Right kidney (tissue), 1 donor: ENCODE measurements around the gene DLGAP4.
A peak's percentile ranks its signal among the peaks of the same experiment; 100 is the strongest.
"Not testable (repeated sequence)": the region's sequence is repeated elsewhere in the genome, so short reads cannot be mapped to it uniquely, and the experiment has no call there.

ENCODE experiments used
- DNase-seq: peaks from one replicate; pipeline ENCODE4 v3.0.0-alpha.2; 2016

DLGAP4 gene

DNA sequence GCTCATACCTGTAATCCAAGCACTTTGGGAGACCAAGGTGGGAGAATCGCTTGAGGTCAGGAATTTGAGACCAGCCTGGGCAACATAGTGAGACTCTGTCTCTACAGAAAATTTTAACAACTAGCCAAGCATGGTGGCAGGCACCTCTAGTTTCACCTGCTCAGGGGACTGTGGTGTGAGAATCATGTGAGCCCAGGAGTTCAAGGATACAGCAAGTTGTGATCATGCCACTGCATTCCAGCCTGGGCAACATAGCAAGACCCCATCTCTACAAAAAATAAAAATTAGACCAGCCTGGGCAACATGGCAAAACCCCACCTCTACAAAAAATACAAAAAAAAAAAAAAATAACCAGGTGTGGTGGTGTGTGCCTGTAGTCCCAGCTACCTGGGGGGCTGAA is 73.8 kb downstream of the DLGAP4 start:
- not testable (repeated sequence) for DNase-seq

DNA sequence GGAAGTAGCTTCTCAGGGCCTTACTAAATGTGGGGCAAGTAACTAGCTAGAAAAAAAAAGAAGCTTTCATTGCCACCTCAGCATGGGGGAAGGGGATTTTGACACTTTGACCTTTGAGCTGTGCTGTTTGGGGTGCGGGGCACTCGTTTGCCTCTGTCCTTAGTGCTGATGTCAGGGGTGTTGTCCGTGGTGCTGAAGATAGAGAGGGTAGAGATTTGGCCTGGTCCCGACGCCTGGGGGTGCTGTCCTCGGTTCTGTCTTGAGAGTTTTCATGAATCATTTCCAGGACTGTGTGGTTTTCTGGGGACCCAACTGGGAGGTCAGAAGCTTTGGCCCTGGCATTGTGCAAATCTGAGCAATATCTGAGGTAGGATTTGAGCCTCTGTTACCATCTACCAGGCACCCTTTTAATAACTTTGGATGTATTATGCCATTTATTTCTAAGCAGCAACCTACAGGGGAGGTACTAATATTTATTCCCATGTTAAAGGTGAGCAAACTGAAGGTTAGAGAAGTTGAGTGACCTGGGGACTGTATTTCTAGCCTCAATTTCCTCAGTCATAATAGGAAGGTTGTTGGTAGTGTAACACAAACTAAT is 78.0 kb downstream of the DLGAP4 start:
- DNase-seq, result peak; percentile 37

DNA sequence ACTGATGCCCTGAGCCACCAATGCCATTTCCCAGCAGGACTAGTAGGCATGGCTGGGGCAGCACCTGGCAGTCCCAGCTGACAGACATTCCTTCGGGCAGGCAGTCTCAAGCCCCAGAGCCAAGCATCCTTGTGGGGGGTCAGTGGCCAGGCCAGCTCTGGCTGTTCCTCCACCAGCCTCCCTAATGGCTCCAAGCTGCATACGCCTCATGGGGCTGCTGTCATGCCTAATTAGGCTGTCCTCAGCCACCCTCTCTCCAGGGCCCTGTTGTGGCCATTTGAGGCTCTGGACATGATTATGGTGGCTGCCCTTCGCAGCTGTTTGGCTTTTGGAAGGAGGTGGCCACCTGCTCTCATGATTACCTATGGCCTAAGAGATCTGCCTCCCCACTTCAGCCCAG is 79.4 kb downstream of the DLGAP4 start:
- no peak for DNase-seq

DNA sequence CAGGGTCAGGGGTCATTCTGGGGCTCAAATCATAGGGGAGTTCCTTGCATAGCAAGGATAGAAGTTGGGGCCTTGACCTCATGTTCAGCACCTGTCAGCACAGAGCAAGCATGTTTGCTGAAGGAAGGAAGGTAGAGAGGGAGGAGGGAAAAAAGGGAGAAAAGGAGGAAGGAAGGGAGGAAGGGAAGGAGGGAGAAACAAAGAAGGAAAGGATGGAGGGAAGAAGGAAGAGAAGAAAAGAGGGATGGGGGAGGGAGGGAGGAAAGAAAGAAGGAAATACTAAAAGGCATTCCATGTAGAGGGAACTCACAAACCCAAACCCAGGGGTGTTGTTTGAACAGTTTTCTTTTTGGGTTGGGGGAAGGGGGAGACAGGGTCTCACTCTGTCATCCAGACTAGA is 80.1 kb downstream of the DLGAP4 start:
- DNase-seq, result no peak

DNA sequence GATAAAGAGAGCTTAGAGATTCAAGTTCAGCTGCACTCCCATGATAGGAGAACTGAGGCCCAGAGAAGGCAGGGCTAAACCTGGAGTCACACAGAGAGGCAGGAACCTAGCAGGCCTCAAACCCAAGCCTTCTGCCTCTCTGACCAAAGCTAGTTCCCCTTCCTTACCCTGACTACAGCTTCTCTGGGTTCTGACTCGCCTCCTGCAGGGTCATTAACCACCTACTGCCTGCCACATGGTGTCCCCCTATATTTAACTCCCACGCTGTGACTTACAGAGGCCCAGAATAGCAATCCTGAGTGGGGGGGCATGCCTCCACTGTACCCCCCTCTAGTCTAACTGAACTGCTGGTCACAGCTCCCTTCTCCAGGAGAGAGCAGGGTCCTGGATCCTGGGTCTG is 84.1 kb downstream of the DLGAP4 start:
- no peak for DNase-seq

DNA sequence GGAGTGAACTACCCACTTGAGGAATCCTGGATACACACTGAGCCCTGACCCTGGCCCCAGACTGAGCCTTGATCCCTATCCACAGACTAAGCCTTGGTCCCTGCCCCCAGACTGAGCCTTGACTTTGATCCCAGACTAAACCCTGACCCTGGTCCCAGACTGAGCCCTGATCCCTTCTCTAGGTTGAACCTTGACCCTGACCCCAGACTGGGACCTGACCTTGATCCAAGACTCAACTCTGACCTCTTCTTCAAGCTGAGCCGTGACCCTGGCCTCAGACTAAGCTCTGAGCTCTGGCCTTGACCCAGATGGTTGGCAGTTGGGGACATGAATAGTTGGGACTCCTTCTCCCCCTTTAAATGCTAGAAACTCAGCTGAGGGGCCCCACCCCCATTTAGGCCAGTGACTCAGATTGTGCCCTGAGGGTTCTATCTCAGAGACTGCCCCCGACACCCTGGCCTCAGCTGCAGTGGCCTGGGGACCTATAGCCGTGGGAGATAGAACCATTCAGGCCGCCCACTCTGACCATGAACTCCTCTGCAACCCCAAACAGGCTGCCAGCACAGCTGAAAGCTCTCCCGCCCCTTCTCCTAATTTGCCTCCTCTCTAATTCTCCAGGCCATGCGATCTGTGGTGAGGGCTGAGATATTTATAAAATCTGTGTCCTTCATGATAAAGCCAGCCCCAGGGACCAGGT is 84.7 kb downstream of the DLGAP4 start:
- DNase-seq, result no peak

DNA sequence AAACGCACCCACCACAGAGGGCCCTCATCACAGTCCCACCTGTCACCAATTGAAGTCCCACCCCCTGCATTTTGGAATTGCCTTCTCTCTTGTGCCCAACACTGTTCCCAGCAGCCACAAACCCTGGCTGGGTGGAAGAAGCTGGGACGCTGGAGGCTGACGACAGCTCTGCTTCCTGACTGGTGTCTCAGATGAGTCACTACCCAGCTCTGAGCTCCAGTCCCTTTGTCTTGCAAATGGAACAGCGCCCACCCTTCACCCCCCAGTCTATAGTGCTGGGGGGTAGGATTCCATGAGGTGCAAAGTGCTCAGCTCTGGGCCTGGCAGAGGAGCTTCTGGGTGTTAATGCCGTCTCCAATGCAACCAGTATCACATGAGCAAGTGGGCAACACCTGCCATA is 85.3 kb downstream of the DLGAP4 start:
- no peak for DNase-seq

DNA sequence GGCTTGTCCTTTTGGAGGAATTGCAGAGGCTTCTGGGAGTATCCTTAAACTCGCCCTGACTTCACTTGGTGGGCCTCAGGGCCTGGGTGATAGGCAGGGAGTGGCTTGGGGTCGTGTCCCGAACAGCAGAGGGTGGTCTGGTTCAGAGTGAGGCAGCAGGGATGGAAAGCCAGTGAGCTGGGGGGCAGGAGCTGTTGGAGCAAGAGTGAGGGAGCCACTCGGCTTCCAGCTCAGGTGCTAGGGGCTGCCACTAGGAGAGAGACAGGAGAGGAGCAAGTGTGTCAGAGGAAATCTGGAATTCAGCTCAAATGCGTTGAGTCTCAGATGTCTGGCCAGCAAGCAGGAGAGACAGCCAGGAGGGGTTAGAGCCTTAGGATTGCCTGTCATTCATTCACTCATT is 85.8 kb downstream of the DLGAP4 start:
- no peak for DNase-seq

DNA sequence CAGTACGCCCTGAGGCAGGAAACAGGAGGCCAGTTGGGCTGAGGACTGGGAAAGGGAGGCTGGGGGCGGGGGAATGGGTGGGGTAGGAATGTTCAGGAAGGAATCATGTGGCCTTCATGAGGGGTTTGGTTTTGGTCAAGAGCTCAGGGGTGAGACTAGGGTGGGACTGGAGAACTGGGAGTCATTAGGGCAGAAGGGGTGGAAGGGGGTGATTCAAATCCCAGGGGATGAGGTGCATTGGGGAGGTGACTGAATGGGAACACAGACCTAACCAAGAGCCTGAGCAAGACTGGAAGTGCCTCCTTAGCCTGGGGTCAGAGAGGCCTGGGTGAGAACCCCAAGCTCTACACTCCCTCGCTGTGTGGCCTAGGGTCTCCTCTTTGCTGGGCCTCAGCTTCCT is 86.8 kb downstream of the DLGAP4 start:
- no peak for DNase-seq

DNA sequence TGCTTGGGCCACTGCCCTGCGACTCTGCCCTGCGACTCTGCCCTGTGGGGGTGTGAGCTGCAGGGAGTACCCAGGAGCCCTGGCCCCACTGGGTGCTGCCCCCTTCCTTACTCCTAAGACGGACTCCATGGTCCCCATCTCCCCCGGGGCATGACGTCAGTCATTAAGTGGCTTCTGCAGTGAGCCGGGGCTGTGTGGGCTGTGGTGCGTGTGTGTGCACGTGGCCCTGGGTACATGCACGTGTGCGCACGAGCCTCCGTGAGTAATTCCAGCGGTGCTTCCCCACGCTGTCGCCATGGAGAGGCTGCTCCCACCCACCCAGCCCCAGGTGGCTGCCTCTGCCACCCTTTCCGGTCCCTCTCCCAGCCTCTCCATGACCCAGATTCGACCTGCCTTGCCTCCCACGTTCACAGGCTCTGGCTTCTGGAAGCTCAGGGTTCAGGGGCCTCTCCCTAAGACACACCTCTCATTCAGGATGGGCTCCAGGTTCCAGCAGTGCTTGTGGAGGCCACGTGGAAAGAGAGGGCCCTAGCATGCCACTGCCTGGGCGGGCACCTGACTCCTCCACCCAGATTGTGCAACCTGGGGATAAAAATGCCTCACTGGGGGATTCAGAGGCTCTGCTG is 88.3 kb downstream of the DLGAP4 start:
- no peak for DNase-seq

DNA sequence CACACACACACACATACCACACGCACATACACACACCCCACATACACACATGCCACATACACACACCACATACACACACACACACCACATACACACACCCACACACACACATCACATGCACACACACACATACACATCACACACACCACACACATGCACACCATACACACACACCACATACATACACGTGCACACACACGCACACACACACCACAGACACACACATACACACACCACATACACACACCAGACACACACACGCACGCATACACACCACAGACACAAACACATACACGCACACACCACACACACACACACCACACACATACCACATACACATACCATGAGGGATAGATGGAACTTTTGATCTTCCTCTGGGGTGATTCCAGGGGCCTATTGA is 90.2 kb downstream of the DLGAP4 start:
- no peak for DNase-seq

DNA sequence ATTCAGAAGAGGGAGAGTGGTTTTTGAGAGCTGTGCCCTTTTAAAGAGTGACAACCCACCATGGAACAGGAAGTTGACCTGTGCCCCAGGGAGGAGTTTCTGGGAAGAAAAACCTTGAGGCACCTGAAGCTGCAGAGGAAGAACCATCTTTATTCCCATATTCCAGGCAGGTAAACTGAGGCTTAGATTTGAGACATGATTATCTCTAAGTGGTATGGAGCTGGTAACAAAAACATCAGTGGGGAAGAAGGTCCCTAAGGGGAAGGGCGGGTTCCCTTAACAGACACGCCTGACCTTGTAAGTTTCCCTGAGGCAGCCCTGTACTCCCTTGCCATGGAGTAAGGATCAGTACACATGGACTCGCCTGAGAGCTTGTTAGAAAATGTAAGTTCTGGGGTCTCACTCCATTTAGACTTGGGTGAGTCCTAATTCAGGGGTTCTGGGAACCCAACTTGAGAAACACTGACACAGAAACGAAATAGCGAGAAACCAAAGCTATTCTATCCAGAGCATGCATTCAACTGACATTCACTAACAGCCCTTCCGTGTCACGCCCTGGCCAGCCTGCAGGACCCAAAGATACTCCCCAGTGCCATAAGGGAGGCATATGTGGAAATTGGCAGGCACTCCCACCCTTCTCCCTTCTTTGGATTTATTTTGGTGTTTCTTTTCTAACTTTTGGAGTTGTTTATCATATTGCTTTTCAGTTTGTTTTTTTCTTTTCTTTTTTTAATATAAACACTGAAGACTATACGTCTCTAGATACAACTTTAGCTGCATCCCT is 90.9 kb downstream of the DLGAP4 start:
- no peak for DNase-seq

DNA sequence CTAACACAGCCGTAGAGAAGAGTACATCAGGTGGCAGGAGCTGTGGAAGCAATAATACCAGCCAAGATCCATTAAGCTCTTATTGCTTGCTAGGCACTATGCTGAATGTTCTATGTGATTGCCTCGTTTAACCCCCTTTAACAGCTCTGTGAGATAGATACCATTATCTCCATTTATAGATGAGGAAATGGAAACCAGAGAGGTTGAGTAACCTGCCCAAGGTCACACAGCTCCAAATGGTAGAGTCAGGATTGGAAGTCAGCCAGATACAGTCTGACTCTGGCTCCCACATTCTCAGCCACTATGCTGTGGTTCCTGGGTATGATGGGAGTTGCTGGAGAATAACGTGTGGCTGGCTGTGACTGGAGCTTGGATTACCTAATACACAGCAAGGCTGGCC is 92.4 kb downstream of the DLGAP4 start:
- DNase-seq, result no peak

DNA sequence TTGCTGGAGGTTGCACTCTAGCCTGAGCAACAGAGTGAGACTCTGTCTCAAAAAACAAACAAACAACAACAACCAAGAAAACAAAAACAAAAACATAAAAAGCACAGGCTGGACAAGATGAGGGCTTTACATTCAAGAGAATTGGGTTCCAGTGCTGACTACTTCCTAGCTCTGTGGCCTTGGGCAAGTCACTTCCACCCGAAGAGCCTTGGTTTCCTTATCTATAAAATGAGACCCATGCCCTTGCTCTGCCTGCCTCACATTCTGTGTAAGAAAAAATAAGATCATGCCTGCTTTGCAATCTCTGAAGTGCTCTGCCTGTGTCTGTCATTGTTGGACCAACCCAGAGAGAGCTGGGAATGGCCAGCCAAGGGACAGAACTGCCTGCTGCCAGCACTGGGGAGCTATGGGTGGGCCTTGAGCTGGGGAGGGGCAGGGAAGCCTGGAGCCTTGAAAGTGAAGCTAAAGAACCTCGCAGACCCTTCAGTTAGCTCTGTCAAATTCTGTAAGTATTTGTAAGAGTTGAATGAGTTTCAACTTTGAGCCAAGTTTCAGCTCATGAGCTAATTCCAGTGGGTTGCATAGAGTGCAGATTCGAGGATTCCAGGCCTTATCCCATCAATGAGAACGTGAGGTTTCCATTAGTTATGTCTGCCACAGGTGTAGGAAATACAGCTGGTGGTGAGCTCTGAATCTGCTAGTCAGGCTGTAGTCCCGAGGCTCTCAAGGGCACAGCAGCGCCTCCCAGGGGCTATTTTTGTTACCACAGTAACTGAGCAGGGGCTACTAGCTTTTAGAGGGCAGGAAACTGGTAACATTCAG is 93.2 kb downstream of the DLGAP4 start:
- no peak for DNase-seq

DNA sequence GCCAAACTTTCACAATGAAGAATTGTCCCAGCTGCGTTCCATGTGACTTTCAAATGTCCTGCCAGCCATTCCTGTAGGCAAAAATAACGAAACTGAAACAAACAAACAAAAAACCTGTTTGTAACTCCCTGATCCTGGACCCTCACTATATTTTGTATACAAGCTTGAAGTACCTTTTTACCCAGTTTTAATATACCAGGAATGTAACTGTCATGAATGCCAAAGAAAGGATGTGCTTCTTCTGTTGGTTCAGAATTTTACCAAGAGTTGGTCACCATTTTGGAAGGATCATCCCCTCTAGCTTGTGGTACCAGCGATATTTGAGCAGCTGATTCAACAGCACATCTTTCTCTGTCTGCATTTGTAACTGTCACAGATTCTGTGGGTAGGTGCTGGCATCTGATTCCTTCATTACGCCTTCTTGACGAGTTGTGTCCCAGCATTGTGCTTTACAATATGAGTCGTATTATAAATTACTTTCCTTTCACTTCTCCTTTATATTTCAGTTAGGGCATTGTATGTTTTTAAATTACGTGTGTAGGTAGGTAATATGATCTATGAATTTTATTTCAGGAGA is 93.9 kb downstream of the DLGAP4 start:
- no peak for DNase-seq

DNA sequence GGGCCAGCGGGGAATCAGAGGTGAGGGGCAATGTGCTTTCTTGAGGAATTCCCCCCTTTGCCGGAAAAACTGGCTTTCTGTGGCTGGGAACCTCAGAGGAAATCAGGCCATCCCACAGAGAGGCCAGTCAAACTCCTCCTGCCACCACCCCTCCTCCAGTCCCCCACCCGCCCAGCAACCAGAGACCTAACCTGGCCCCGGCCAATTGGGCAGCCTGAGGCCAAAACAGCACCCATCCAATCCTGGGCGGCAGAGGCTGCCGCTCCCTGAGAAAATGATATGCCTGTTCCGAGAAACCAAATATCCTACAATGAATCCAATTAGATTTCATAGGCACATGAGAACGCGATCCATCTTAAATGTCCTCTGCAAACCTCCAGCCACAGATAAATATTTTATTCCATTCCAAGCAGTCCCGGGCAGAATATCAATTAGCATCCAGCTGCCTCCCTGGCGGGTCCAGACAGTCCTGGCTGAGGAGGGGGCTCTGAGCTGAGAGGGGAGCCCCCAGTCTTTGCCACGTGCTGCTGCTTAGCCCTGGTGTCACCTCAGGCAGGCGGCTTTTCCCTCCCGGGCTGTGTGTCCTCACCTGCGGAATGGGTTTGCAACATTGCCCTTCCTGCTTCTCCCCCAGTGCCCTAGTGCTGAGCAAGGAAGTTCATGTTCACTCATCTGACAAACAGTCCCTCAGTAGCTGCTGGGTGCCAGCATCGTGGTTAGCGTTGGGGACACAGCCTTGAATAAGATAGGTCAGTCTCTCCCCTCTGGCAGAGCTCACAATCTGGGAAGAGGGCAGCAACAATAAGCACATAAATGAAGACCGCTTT is 95.0 kb downstream of the DLGAP4 start:
- no peak for DNase-seq

DNA sequence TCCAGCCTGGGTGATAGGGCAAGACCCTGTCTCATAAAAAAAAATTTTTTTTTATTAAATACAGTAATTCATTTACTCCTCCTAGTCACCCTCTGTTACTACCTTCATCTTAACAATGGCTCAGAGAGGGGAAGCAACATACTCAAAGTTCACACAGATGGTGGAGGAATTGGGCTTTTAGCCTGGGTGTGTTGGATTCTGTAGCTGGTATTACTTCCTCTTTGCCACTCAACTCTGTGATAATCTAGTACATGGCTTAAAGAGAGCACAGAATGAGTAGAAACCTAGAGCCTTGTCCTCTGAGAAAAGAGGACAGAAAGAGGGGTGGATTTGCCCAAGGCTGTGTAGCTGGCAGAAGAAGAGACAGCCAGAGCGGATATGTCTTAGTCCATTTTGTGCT is 96.6 kb downstream of the DLGAP4 start:
- no peak for DNase-seq

DNA sequence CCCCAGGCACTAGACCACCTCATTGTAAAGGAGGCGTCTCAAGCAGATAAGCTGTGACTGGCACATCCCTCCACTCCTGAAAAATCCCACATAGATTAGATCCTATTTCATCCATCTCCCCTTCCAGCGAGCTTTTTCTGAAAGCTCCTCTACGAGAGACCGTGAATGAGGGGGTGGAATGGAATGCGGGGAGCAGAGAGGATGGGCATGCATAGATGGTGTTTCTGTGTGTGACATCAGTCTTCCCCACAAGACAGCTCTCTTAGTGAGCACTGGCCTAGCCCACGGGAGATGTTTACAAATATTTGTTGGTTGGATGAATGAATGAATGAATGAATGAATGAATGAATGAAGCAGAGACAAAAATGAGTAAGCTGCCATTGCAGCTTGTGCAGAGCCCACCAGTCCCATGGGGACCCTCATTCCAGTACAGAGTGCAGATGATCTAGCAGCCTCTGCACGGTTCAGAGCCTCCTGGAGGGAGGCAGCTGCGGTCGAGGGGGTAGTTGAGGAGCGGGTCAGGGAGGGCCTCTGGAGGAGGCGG is 98.4 kb downstream of the DLGAP4 start:
- DNase-seq, result no peak

DNA sequence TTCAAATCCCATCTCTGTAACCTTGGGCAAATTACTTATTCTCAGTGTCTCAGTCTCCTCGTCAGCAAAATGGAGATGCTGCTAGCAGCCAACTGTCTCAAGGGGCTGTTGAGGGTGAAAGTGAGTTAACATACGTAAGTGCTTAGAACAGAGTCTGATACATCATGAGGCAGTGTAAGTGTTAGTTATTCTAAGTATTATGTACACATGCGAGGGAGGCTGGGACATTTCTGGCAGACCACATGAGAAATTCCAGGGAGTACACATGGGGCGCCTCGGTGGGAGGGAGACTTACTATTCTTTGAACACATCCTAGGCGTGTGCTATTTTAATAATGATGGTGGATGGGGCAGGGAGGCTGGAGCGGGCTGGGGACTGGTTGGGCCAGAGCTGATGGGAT is 99.1 kb downstream of the DLGAP4 start:
- no peak for DNase-seq

DNA sequence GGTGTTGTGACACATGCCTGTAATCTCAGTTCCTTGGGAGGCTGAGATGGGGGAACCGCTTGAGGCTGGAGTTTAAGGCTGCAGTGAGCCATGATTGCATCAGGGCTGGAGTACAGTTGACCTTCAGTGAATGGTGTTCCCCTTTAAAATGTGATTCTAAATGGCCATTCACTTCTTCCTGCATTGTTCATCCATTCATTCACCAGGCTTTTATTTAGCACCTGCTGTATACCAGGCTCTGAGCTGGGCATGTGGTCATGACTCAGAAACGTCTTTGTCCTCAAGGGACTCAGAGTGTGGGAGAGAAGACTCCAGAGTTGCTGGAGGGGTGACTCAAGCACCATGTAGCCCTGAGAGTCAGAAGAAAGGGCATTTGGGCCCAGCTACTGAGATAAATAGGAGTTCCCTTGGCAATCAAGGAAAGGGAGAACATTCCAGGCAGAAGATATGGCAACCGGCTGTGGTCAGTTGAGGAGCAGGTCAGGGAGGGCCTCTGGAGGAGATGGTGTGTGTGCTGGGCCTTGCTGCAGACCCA is 101.1 kb downstream of the DLGAP4 start:
- no peak for DNase-seq

DNA sequence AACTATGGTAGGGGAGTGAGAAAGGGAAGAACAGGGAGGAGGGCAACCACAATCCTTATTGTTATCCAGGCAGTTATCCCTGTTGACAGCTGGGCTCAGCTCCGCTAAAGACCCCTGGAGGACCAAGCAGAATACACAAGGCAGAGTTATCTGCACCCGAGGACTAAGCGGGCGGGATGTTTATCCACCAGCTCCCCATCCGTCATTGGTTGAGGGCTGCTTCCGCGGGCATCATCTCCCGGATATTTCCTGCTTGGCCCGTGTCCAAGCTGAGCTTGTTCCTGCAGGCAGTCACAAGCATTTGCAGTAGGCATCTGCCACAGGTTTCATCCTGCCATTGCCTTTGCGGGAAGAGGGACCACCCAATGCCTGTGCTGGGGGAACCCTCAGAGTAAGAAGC is 102.1 kb downstream of the DLGAP4 start:
- DNase-seq, result no peak
